CD4-positive, alpha-beta memory T cell (primary cell): ENCODE results near the gene ELAVL3. TPM values are rescaled to one million over a fixed set of nuclear protein-coding genes. Genes with fewer than 3 reads are reported as not detected.
"Not testable (repeated sequence)": the region's sequence is repeated elsewhere in the genome, so short reads cannot be mapped to it uniquely, and the experiment has no call there.

Source experiments
- CTCF ChIA-PET: fragments of 350-600 bp; sonication (Branson Sonifier 250); formaldehyde crosslinking; loops from one replicate; lab custom pipeline; 2021; ENCODE audit warnings: inconsistent platforms; ENCODE audit not compliant: partially characterized antibody; lab: Charles Lee
- POLR2A ChIA-PET: fragments of 350-600 bp; sonication (Branson Sonifier 250); formaldehyde crosslinking; loops from one replicate; lab custom pipeline; 2021; ENCODE audit not compliant: partially characterized antibody; lab: Charles Lee
- DNase-seq, 5 donors: peaks; one replicate each; pipeline versions ENCODE4 v3.0.0 to v3.0.0-alpha.2; 2020 to 2022; ENCODE audit warnings: mixed read lengths in 1 of 5
- H3K27ac ChIP-seq: one replicate; pipeline ENCODE4 v1.7.0; 2013; ENCODE audit warnings: low read depth, low read length
- H3K27me3 ChIP-seq: 2 replicates; pipeline ENCODE4 v1.7.0; 2013; ENCODE audit warnings: mild to moderate bottlenecking, low read length, moderate library complexity; ENCODE audit not compliant: insufficient read depth
- H3K36me3 ChIP-seq: 2 replicates; pipeline ENCODE4 v1.7.0; 2013; ENCODE audit warnings: mild to moderate bottlenecking, low read length, moderate library complexity; ENCODE audit not compliant: insufficient read depth
- H3K4me1 ChIP-seq: 2 replicates; pipeline ENCODE4 v1.7.0; 2013; ENCODE audit warnings: mild to moderate bottlenecking, low read length, moderate library complexity; ENCODE audit not compliant: insufficient read depth
- H3K4me3 ChIP-seq, 2 donors: one replicate each; pipeline ENCODE4 v1.7.0; 2013; ENCODE audit warnings: low read length in 2 of 2, mild to moderate bottlenecking in 1 of 2
- H3K9me3 ChIP-seq, 2 donors: one replicate each; pipeline ENCODE4 v1.7.0; 2013; ENCODE audit warnings: low read length in 2 of 2, control low read depth in 1 of 2; ENCODE audit not compliant: control insufficient read depth in 1 of 2
- H3K27ac Mint-ChIP-seq, 7 donors: one replicate each; pipeline ENCODE4 v1.8.0; 2020 to 2021; ENCODE audit warnings: mixed read lengths in 7 of 7, mild to moderate bottlenecking in 6 of 7, inconsistent platforms in 3 of 7, moderate library complexity in 3 of 7
- H3K27me3 Mint-ChIP-seq, 2 donors: one replicate each; pipeline ENCODE4 v1.8.0; 2020 to 2021; ENCODE audit warnings: mixed read lengths in 2 of 2
- H3K36me3 Mint-ChIP-seq, 2 donors: one replicate each; pipeline ENCODE4 v1.8.0; 2020 to 2021; ENCODE audit warnings: mixed read lengths in 2 of 2, inconsistent platforms in 1 of 2, mild to moderate bottlenecking in 1 of 2
- H3K4me1 Mint-ChIP-seq, 4 donors: one replicate each; pipeline ENCODE4 v1.8.0; 2020 to 2021; ENCODE audit warnings: mixed read lengths in 4 of 4, mild to moderate bottlenecking in 1 of 4
- H3K4me3 Mint-ChIP-seq, 8 donors: one replicate each; pipeline ENCODE4 v1.8.0; 2020 to 2021; ENCODE audit warnings: mixed read lengths in 8 of 8, mild to moderate bottlenecking in 7 of 8, moderate library complexity in 6 of 8, inconsistent platforms in 3 of 8
- H3K9me3 Mint-ChIP-seq, 8 donors: one replicate each; pipeline ENCODE4 v1.8.0; 2020 to 2021; ENCODE audit warnings: mixed read lengths in 8 of 8, mild to moderate bottlenecking in 5 of 8, inconsistent platforms in 3 of 8, moderate library complexity in 1 of 8
- intact Hi-C: fragments of 100-400 bp; cut with micrococcal nuclease; formaldehyde crosslinking; loops from one replicate; pipeline ENCODE4 v1.15.1; 2023
- polyA plus RNA-seq, 2 donors: library from polyadenylated mRNA; unstranded; fragments of 300-500 nt; fragmentation: Illumina TruSeq; gene quantifications; one replicate each; pipeline ENCODE4 v1.2.3, GENCODE V29; 2021
- total RNA-seq, 2 experiments: library from RNA; stranded (reverse); gene quantifications; one replicate each; pipeline ENCODE4 v1.2.3, GENCODE V29; 2021

ELAVL3 gene
- total and polyA plus RNA-seq, 4 experiments from 2014 or later, result not detected

DNA sequence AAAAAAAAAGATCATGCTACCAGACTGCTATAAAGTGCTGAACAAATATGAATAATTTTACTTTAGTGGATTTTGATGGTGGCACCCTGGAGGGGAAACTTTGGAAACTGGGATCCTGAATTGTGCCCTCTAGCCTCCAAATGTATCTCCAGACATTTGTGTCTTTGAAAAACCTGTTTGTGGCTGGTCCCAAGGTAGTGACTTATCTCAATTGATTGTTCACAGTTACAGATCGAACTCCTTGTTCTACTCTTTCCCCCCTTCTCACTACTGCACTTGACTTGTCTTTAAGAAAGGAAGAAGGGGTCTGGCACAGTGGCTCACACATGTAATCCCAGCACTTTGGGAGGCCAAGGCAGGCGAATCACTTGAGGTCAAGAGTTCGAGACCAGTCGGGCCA, 72.3 kb downstream of the ELAVL3 start:
- Histone ChIP-seq H3K27ac (no peak overlapping the region), H3K36me3 (no peaks in the 10 kb centered on the region), H3K27me3 (no peaks in the 10 kb centered on the region), H3K4me3 (no peak overlapping the region), H3K4me1 (no peaks in the 10 kb centered on the region), H3K9me3 (no peaks in the 10 kb centered on the region)
- no peak overlapping the region for H3K27ac Mint-ChIP-seq
- POLR2A ChIA-PET, result no interaction called here
- intact Hi-C loops, result no loop called here
- H3K4me3 Mint-ChIP-seq, result no peak overlapping the region
- DNase-seq, result no peak
- CTCF ChIA-PET, result no interaction called here
- H3K4me1 Mint-ChIP-seq, result no peaks in the 10 kb centered on the region
- H3K9me3 Mint-ChIP-seq, result no peaks in the 10 kb centered on the region
- H3K36me3 Mint-ChIP-seq, result no peaks in the 10 kb centered on the region
- H3K27me3 Mint-ChIP-seq, result peaks cover 16 to 18% of the 10 kb centered on the region in 2 donors

GRCh38 chr19:11406703-11407236, 74.1 kb downstream of the ELAVL3 start:
- POLR2A ChIA-PET, H3K36me3 ChIP-seq, DNase-seq, H3K4me3 ChIP-seq, H3K9me3 Mint-ChIP-seq, H3K9me3 ChIP-seq, H3K4me3 Mint-ChIP-seq, H3K27ac ChIP-seq, H3K4me1 Mint-ChIP-seq, H3K36me3 Mint-ChIP-seq, H3K4me1 ChIP-seq, H3K27me3 ChIP-seq, H3K27ac Mint-ChIP-seq: not testable (repeated sequence)
- H3K27me3 Mint-ChIP-seq, result peaks cover 16 to 18% of the 10 kb centered on the region in 2 donors
- CTCF ChIA-PET, result interaction anchor here (1.4 to 4.1 kb wide), 2 partner anchors 26 to 113 kb away, joined by 4 to 20 read pairs; no protein-coding TSS in a partner anchor
- intact Hi-C loops, result loop anchor here (1.0 kb wide), 1 partner anchor 112 kb away; no protein-coding TSS in a partner anchor

GRCh38 chr19:11405846-11406643, 74.8 kb downstream of the ELAVL3 start:
- no peaks in the 10 kb centered on the region for H3K9me3 Mint-ChIP-seq
- DNase-seq, result no peak
- Histone ChIP-seq H3K9me3 (no peaks in the 10 kb centered on the region), H3K4me3 (no peak overlapping the region), H3K36me3 (no peaks in the 10 kb centered on the region), H3K27me3 (no peaks in the 10 kb centered on the region), H3K27ac (no peak overlapping the region), H3K4me1 (no peaks in the 10 kb centered on the region)
- intact Hi-C loops, result loop anchor here (1.0 kb wide), 1 partner anchor 112 kb away; no protein-coding TSS in a partner anchor
- H3K27ac Mint-ChIP-seq, result no peak overlapping the region
- ChIA-PET POLR2A (no interaction called here), CTCF (interaction anchor here (0.7 to 4.1 kb wide), 4 partner anchors 16 to 139 kb away, joined by 3 to 20 read pairs (median 3); no protein-coding TSS in a partner anchor)
- H3K36me3 Mint-ChIP-seq, result no peaks in the 10 kb centered on the region
- H3K4me1 Mint-ChIP-seq, result no peaks in the 10 kb centered on the region
- H3K27me3 Mint-ChIP-seq, result peaks cover 13 to 15% of the 10 kb centered on the region in 2 donors
- no peak overlapping the region for H3K4me3 Mint-ChIP-seq

GRCh38 chr19:11404588-11405222, 76.1 kb downstream of the ELAVL3 start:
- Mint-ChIP-seq H3K27ac (peak overlapping the region in 1 of 7 donors; percentile 83), H3K4me1 (no peaks in the 10 kb centered on the region)

DNA sequence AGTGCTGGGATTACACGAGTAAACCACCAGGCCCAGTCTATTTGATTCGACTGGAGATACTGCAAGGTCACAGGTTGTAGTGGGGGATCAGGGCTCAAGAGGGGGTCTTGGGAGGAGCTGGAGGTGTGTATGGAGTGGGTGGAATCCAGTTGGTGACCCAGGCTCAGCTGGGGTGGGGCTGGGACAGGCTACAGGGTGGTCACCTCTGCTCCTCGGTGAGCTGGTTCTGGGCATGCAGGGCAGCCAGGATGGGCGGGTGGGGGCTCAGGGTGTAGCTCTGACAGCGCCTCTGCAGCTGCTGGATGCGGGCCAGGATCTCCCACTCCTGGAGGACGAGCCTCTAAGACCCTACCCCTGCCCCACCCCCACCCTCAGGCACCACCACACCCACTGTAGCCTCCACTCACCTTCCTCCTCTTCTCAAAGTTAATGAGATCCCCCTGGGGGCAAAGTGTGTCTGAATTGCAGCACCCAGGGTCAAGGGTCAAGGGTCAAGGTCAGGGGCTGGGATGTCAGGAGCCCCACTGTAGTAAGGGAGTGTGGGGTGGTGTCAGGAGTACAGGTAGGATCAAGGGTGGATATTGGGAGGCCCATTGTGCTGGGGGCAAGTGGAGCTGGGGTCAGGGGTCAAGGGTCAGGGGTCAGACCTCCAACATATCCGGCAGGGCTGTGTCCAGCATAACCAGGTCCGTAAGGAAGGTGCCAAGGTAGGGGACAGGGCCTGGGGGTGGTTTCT, 78.9 kb downstream of the ELAVL3 start:
- Mint-ChIP-seq H3K36me3 (no peaks in the 10 kb centered on the region), H3K27ac (no peak overlapping the region), H3K9me3 (no peaks in the 10 kb centered on the region), H3K4me3 (no peak overlapping the region), H3K4me1 (peaks cover 0 to 2% (median 0%) of the 10 kb centered on the region in 4 donors), H3K27me3 (peaks cover 8 to 12% of the 10 kb centered on the region in 2 donors)
- intact Hi-C loops, result no loop called here
- Histone ChIP-seq H3K4me3 (no peak overlapping the region), H3K36me3 (no peaks in the 10 kb centered on the region), H3K27me3 (no peaks in the 10 kb centered on the region), H3K27ac (no peak overlapping the region), H3K4me1 (no peaks in the 10 kb centered on the region), H3K9me3 (no peaks in the 10 kb centered on the region)
- no peak for DNase-seq
- ChIA-PET CTCF (interaction anchor here (1.2 kb wide), 1 partner anchor 21 kb away, joined by 3 read pairs; no protein-coding TSS in a partner anchor), POLR2A (no interaction called here)

More at GRCh38 chr19:11404588-11405222, 76.1 kb downstream of the ELAVL3 start:
- Mint-ChIP-seq H3K27me3 (peaks cover 14 to 17% of the 10 kb centered on the region in 2 donors), H3K9me3 (no peaks in the 10 kb centered on the region), H3K36me3 (no peaks in the 10 kb centered on the region), H3K4me3 (no peak overlapping the region)
- Histone ChIP-seq H3K4me1 (no peaks in the 10 kb centered on the region), H3K4me3 (no peak overlapping the region), H3K9me3 (no peaks in the 10 kb centered on the region), H3K27me3 (no peaks in the 10 kb centered on the region), H3K36me3 (no peaks in the 10 kb centered on the region), H3K27ac (no peak overlapping the region)
- ChIA-PET POLR2A (no interaction called here), CTCF (interaction anchor here (1.4 to 4.1 kb wide), 2 partner anchors 19 to 24 kb away, joined by 3 to 20 read pairs; no protein-coding TSS in a partner anchor)
- intact Hi-C loops, result no loop called here
- DNase-seq, result no peak
